NCI-H526 (cell line): ENCODE data around the gene OBI1.

Source experiments
- DNase-seq, 2 experiments: peaks; one replicate each; lab custom pipeline; 2025; lab: John Stamatoyannopoulos, UW

Gene OBI1

GRCh38 chr13:78576261-78576660 lies 82.7 kb downstream of the OBI1 start:
- no peak for DNase-seq

- no peak for DNase-seq
These were observed 86.5 kb downstream of the OBI1 start for GRCh38 chr13:78572459-78572858.

GRCh38 chr13:78569029-78569428 lies 89.9 kb downstream of the OBI1 start:
- no peak for DNase-seq

GRCh38 chr13:78566631-78567030 lies 92.3 kb downstream of the OBI1 start:
- no peak for DNase-seq
